Germinal center (tissue), 1 donor: Measurements from ENCODE around the gene ERBB4.
"Not testable (repeated sequence)": the region's sequence is repeated elsewhere in the genome, so short reads cannot be mapped to it uniquely, and the experiment has no call there.

Source experiments
- DNase-seq: peaks from one replicate; pipeline ENCODE4 v3.0.0; 2012; ENCODE audit warnings: mixed read lengths, low spot score

Gene ERBB4

DNA sequence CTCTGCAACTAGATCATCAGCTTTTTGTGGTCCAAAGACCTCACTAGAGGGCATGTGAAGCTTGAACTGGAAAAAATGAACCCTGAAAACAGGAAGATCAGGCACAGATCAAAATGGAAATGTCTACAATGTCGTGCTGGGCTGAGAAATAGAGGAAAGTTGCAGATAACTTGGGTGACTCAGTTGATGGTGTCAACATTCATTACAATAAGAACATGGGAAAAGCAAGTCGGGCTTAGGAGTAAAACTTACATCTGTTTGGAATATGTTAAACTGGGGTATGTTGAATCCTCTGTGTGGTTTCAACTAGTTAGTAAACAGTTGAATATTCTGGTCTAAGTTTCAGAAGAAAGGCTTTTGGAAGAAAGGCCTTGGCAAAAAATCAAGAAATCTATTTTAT is 940.4 kb downstream of the ERBB4 start:
- no peak for DNase-seq

DNA sequence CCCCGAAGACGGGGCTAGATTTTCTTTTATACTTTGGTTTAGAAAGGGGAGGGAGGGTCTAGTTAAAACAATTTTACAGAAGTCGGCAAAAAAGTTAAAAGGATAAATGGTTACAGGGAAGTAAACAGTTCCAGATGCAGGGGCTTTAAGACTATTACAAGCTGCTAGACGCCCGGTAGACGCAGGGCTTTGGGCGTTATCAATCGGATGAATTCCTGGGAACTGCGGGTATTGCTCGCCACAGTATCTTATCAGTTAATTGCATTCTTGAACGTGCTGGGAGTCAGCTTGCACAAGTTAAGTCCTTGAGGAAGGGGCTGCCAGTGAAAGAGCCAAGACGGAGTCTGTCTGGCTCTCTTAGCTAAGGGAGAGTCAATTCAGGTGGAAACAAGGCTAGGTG is 946.6 kb downstream of the ERBB4 start:
- not testable (repeated sequence) for DNase-seq

DNA sequence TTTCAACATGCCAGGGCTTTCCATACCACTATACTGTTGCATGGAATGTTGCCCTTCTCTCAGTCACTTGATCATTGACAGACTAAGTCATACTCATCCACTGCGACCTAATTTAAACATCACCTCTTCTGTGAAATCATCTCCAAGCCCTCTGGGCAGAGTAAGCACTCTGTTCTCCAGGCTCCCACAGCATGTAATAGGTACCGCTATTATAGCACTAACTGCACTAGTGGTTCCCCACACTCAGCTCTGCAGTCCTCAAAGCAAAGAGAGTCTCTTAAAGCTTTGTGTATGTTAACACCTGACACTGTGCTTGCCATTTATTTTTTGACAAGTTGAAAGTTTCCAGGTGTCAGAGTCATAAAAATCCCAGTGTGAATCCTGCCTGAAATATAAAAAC is 947.2 kb downstream of the ERBB4 start:
- no peak for DNase-seq

DNA sequence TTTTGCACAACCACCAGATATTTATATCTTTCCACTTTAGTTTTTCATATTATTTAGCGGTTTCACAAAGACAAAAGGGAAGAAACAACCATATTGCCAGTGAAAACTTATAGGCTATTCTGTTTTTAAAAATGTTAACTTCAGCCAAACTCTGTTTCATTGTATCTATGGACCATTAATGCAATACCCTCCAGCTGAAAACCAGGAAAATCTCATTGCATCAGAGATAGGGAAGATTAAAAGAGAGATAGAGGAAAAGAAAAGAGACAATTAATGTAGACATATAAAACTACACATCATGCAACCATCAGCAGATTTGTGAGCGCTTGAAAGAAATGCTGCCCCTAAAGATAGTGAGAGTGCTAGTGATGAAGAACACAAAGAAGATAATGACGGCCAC is 970.2 kb downstream of the ERBB4 start:
- no peak for DNase-seq

DNA sequence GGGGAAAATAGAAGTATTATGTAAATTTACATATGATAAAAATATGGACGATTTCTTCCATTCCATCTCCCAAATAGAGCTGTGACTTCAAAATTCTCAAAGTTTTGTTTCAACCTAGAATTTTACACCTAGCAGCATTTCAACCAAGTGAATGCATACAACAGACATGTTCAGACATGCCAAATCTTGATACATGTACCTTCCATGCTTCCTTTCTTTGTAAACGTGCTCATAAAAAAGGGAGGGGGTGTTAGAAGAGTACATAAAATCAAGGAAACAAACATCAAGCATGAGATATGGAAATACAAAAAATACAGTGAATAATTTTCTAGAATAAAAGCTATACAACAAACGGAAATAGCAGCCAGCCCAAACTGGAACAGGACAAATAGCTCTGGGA is 974.2 kb downstream of the ERBB4 start:
- DNase-seq, result no peak

DNA sequence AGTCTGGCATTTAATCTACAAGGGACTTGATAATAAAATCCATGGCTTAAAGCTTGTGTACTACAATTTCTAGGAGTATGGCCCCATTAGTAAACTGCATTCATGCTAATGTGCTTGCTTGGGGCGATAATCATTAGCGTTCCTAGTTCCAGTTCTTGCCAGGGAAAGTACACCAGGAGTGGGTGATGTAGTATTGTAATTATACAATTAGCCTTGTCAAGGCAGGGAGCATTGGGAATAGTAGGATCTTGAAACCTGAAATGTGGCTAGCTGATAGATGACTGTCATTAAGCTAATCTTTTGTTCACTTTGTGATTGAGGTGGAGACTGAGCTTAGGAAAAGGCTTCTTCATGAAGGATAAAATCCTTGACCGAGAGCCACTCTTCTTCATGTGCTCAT is 993.0 kb downstream of the ERBB4 start:
- no peak for DNase-seq

DNA sequence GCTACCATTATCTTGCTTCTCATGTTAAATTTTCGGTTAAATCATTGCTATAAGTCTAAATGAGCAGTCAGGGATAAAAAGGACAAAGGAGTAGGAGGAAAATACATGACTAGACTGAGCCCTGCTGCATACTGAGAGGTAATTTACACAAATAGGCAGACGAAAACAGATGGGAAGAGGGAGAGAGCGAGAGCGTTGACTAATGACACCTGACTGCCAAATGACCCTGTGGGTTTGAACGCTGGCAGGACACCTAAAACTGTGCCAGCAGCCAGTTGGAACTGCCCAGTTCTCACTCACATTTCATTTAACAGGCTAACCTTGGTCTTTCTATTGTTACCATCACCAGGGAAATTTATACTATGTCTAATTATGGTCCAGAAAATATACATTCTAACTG is 1004.0 kb downstream of the ERBB4 start:
- no peak for DNase-seq

DNA sequence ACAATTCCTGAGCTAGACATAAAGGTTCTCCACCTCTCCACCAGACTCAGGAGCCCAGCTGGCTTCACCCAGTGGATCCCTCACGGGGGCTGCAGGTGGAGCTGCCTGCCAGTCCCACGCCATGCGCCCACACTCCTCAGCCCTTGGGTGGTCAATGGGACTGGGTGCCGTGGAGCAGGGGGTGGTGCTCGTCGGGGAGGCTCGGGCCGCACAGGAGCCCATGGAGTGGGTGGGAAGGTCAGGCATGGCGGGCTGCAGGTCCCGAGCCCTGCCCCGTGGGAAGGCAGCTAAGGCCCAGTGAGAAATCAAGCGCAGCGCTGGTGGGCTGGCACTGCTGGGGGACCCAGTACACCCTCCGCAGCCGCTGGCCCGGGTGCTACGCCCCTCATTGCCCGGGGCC is 1014.4 kb downstream of the ERBB4 start:
- not testable (repeated sequence) for DNase-seq

DNA sequence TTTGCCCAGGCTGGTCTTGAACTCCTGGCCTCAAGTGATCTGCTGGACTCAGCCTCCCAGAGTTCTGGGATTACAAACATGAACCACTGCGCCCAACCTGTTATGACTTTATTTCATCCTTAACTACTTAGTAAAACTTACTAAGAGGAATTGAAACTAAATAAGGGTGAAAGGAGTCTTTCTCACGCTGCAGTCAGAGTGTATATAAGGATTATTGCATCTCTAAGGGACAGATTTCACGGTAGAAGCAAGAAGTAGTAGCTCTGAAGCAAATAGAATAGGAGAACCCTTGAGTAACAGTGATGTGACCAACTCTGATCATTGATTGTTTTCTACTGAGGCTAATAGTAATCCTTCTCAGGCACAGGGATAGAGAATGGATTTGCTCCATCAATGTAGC is 1022.1 kb downstream of the ERBB4 start:
- no peak for DNase-seq

DNA sequence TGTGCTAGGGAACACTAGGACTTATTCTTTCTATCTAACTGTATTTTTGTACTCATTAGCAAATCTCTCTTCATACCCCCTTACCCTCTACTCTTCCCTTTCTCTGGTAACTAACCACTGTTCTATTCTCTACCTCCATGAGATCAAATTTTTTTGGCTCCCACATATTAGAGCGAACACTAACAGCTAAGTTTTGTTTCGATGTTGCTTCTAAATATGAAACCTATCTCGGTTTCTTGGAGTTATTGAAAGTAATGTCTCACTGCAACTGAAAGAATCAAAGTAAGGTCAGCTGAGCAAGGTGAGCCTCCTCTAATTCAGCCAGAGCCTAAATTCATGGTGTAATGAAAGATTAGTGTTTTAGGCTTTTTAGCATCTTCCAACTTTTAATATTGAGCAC is 1024.6 kb downstream of the ERBB4 start:
- no peak for DNase-seq

DNA sequence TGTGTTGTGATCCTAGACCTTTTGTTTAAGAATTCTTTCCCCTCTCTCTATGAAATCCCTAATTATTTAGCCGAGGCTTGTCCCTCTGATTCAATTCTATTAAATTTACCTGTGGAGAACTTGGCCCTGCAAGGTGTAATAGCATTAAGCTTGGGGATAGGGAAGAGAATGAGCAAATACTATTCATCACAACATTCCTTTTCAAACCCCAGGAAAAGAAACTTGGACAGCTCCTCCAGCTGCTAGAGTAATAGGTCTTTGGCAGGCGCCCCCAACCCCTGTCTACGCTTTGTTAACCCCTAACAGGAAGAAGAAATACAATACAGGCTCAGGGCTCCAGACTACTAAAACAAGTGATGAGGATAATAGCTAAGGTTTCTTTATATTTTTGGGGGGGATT is 1025.2 kb downstream of the ERBB4 start:
- DNase-seq, result no peak

DNA sequence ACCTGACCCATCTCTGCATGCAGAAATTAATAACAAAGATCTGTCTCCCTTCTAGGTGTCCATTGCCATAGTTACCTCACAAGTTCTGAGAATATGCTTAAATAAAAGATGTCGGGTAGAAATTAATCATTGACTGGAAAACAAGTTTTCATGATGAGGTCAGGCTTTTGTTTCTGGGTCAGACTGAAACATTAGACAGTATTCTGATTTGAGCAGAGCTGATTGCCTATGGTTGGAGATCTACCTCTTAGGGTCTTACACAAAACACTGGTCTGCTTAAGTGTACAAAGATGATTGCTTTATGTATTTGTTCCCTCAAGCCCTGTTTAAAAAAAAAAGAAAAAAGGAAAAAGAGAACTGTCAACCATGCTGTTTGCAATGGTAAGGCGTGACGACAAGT is 1025.8 kb downstream of the ERBB4 start:
- DNase-seq, result no peak

DNA sequence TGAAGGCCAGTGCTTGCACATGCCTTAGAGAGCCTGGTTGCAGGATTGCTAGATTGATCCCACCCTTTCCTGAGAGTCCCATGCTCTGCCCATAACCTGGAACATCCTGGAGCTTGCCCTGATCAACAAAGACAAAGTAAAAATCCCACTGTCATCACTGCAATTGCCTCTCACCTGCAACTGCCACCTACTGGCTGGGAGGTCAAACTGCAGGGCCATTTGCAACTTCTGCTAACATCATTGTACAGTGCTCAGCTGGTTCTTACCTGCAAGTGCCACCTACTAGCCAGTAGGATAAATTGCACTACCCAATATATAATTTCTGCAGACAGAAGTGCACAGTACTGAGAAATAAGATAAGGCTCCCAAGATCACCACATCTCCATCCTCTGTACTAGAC is 1034.7 kb downstream of the ERBB4 start:
- DNase-seq, result no peak

DNA sequence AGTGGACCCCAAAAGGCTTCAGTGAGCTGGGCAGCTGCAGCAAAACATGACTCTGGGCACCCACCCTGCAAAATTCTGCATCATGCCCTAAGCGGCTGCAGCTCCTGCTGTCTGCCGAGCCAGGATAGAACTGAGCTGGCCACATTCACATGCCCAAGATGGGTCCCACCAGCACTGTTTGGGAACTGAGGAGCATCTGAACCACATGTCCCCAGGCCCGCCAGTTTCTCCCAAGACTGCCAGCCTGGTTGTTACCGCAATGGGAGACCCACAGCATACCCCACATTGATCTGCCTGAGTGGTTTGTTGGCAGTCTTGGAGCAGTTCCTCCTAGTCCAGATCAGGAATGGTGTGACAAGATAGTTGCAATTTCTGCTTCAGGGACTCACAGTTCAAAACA is 1035.4 kb downstream of the ERBB4 start:
- no peak for DNase-seq

DNA sequence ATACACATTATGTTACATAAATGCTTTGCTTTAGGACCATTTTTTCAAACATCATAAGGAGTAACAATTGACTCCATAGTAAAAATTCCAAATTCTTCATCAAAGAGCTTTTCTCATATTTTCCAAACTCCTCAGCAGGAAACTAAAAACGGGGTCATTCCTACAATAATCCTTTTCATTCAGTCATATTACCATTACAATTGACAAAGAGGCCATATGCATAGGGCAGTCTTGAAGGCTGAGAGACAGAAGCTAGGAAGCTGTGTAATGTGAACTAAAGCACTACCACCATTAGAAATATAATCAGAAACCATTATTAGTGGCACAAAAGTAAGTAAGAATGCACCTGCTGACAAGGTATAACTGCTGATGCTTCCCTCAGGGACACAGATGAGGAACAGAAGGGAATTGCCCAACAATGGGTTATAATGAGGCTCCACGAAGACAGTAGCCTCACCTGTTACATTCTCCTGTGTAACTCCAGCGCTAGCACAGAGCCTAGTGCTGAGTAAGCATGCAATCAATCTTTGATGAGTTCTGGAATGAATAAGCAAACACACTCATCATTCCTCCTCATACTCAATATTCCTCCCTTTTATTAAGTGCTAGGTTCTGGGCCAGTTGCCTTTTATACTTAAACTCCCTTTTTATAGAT is 1039.9 kb downstream of the ERBB4 start:
- no peak for DNase-seq

DNA sequence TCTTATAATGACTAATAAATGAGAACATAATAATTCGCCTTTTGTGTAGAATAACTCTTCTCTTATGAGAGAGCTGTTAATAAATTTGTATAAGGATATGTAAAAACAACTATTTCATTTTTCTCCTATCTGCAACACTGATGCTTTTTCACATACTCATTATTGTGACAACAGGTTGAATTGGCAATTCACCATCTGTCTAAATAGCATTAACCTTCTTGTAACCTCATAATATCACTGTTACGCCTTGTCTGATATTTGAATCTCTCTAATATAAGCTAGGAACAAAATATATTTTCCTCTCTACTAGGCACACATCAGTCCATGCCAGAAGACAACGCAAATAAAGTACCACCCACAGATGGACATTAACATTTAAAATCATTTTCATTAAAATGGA is 1043.3 kb downstream of the ERBB4 start:
- DNase-seq, result no peak

DNA sequence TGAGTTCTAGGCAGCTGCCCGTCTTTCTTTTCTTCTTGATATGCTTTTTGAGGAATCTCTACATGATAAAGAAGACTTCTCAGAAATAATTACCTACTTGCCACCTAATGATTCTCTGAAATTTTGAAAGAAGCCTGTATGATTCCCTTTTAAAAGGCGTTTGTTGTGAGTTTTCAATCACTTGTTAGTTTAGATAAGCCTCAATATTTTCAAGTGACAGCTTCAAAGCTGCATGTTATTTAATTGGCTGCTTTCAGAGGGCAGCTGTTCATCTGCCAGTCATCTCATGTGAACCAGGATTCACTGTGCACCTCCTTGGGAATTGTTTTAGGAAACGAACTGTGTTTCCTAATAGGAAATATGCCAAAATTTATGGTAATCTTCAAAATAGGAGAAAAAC is 1044.1 kb downstream of the ERBB4 start:
- DNase-seq, result no peak

DNA sequence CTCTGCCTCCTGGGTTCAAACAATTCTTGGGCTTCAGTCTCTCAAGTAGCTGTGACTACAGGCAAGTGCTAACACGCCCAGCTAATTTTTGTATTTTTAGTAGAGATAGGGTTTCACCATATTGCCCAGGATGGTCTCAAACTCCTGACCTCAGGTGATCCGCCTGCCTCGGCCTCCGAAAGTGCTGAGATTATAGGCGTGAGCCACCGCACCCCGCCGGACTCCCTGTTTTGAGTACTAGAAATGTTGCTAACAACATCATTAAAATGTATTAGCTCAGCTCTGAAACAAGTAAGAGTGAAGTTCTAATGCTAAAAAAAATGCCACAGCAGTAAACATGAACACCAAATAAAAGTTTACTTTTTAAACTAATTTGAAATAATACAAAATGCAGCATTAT is 1044.5 kb downstream of the ERBB4 start:
- no peak for DNase-seq

DNA sequence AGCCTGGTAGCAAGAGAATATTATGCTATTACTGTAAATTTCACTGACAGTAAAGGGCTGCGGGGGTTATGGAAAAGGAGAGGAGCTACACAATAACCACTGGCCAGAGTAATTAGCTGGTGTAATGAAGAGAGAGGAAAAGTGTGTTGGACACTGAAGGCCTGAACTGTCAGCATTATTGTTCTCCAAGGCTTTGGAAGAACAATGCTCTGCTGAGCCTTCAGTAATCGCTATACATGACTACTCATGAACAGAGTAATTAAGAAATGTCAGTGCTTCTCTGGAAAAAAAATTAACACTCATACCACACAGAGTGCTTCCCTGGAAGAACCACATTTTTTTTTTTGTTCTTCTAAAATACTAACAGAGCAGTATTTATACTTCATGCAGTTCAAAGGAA is 1050.9 kb downstream of the ERBB4 start:
- DNase-seq, result no peak

DNA sequence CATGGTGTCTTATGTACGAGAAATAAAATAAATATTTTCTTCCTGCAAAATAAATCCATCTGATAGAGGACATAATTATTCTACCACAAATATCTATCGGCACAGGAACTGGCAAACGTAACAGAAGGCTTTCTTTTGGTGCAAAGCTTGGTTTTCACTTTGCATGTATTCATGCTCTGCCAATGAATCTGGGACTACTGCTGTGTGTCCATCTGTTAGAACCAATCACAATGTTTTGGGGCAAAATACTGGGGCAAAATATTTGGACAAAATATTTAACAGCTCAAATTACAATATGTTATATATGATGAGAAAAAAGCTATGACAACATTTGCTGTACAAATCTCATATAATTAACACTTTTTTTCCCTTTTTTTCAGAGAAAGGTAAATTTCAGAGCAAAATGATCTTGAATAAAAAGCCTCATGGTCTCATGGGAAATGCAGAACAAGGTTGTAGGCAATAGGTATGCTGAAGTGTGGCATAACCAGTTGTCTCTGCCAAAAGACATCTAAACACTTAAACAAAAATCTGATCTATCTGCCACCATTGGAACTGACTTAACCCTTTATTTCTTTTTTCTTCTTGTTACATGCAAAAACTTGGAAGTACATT is 1059.0 kb downstream of the ERBB4 start:
- no peak for DNase-seq

DNA sequence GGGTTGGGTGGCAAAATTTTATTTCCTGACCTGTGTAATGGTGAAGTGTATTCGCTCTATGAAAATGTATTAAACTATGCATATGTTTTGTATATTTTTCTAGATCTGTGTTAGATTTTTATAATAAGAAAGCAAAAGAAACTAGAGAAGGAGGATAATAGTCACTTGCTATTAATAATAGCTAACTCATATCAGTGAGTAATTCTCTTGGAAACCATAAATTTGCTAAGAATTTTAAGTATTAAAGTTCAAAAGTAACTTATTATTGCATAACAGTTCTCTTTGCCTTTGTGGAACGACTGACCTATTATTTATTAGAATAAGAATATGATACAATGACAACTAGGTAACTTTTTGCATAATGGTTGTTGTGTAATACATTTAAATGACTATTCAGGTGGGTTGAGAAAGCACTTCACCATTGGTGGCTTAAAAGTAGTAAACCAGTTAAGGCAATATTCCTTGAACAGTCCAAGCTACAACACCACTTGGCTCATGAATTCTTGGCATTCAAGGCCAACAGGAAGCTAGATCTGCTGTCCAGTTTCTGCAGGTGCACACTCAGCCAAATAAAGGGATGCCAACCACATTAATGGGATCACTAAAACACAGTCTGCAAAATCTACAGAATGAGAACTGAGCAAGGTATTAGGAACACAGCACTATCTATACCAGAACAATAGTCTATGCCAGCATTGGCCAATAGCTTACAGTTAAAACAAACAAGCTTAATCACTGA is 1060.9 kb downstream of the ERBB4 start:
- no peak for DNase-seq

DNA sequence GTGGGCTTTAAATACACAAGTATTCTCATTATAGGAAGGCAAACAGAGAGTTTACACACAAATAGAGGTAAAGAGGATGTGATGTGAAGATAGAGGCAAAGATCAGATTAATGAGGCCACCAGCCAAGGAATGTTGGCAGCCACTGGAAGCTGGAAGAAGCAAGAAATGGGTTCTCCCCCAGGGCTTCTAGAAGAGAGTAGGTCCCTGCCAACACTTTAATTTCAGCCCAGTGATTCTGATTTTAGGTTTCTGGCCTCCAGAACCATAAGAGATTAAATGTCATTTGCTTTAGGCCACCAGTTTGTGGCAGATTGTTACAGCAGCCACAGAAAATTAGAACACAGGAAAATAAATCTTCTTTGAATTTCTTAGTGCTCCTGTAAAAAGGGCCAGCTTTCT is 1065.5 kb downstream of the ERBB4 start:
- no peak for DNase-seq

DNA sequence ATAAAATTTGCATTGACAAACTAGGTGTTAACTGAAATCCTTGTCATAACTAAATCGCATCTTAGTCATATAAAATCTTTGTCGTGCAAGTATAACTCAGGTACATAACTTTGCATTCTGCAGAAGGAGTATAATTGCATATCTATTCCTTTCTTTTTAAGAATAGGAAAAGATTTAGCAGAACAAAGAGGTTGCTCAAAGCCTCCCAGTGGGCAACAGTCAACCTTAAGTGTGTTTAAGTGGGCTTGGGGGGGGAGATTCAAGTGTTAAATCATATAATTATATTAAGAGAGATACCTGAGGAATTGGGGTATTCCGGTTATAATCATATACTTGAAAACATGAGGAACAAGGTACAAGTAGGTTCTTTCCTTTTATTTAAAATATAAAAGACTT is 1068.9 kb downstream of the ERBB4 start:
- DNase-seq, result no peak
